K562 (cell line): ENCODE data around the gene UTP11. TPM values are rescaled to one million over a fixed set of nuclear protein-coding genes. Genes with fewer than 3 reads are reported as not detected.
A peak's percentile ranks its signal among the peaks of the same experiment; 100 is the strongest.

ENCODE experiments used
- CHAMP1 ChIP-seq: fragments of 450-650 bp; IDR thresholded peaks from 2 replicates; pipeline ENCODE4 v1.6.1; 2016; ENCODE audit warnings: mild to moderate bottlenecking
- EP300 ChIP-seq: IDR thresholded peaks from 2 replicates; pipeline ENCODE4 v1.6.1; 2012; ENCODE audit warnings: low read length, improper control_type of control experiment
- ETS2 ChIP-seq: IDR thresholded peaks from 2 replicates; pipeline ENCODE4 v1.6.1; 2016; ENCODE audit warnings: borderline replicate concordance, missing genetic modification characterization, mild to moderate bottlenecking, moderate library complexity, missing compliant biosample characterization; ENCODE audit not compliant: poor library complexity, severe bottlenecking
- HMGXB4 ChIP-seq: sonication (generic); formaldehyde crosslinking; IDR thresholded peaks from 2 replicates; pipeline ENCODE4 v1.8.1; 2023; ENCODE audit warnings: mild to moderate bottlenecking, missing genetic modification reagents
- KAT2B ChIP-seq: IDR thresholded peaks from one replicate; pipeline ENCODE4 v1.6.1; 2012; ENCODE audit warnings: low read depth, mild to moderate bottlenecking, control low read depth, inconsistent platforms, low read length, moderate library complexity
- MAFF ChIP-seq: IDR thresholded peaks from 2 replicates; pipeline ENCODE4 v1.6.1; 2012; ENCODE audit warnings: low read length, improper control_type of control experiment
- POLR2H ChIP-seq: IDR thresholded peaks from 2 replicates; pipeline ENCODE4 v1.6.1; 2016; ENCODE audit warnings: missing genetic modification characterization, low read depth, mild to moderate bottlenecking, control low read depth, missing compliant biosample characterization, moderate library complexity
- RBM34 ChIP-seq: fragments of 200-400 bp; formaldehyde crosslinking; IDR thresholded peaks from 2 replicates; pipeline ENCODE4 v1.6.1; 2018; ENCODE audit warnings: low read length, borderline replicate concordance; ENCODE audit not compliant: insufficient read depth
- SRF ChIP-seq, 2 experiments: fragments of 250-450, 450-650 bp in 1 of 2; sonication (Bioruptor Pico) in 1 of 2; sonication (generic) in 1 of 2; formaldehyde crosslinking; IDR thresholded peaks; 2 replicates each; pipeline versions ENCODE4 v1.5.0 to v1.5.1; 2020 to 2022; ENCODE audit warnings: mild to moderate bottlenecking in 1 of 2, missing genetic modification reagents in 1 of 2
- XRCC4 ChIP-seq: IDR thresholded peaks from one replicate; pipeline ENCODE4 v1.6.1; 2011; ENCODE audit not compliant: insufficient read depth, insufficient read length; ENCODE audit errors: extremely low read depth
- ZEB2 ChIP-seq: fragments of 450-650 bp; IDR thresholded peaks from 2 replicates; pipeline ENCODE4 v1.6.1; 2016
- ZNF174 ChIP-seq: fragments of 250-450 bp; sonication (Bioruptor Pico); IDR thresholded peaks from 2 replicates; pipeline ENCODE4 v1.4.0; 2020; ENCODE audit warnings: mild to moderate bottlenecking
- ZNF239 ChIP-seq: fragments of 250-450 bp; sonication (Bioruptor Pico); IDR thresholded peaks from 2 replicates; pipeline ENCODE4 v1.4.0; 2020; ENCODE audit warnings: mild to moderate bottlenecking
- ZNF444 ChIP-seq: fragments of 250-450 bp; sonication (Bioruptor Pico); IDR thresholded peaks from 2 replicates; pipeline ENCODE4 v1.4.0; 2020; ENCODE audit warnings: mild to moderate bottlenecking, moderate library complexity
- polyA plus RNA-seq, 8 experiments: library from polyadenylated mRNA; depleted of rRNA in 4 of 8; stranded (reverse) in 5 of 8; unstranded in 3 of 8; fragments of >200 nt; fragmentation: Nextera tagmentation in 2 of 8; fragmentation: Illumina TruSeq in 1 of 8; extraction: Ambion mirVana in 2 of 8; extraction: Trizol in 1 of 8; gene quantifications; 2 replicates each; pipeline versions ENCODE4 v1.2.1 to v1.2.3, GENCODE V29; 2011 to 2014; ENCODE audit warnings: inconsistent platforms in 1 of 8, missing spikeins in 1 of 8
- total RNA-seq, 7 experiments: library from RNA; depleted of rRNA in 6 of 7; stranded (reverse); fragments of >200 nt in 6 of 7; fragmentation: Illumina TruSeq in 2 of 7; extraction: Trizol in 2 of 7; gene quantifications; 2 replicates each; pipeline versions ENCODE4 v1.2.1 to v1.2.3, GENCODE V29; 2011 to 2021; ENCODE audit warnings: low replicate concordance in 1 of 7
- TF ChIP-seq, protein P1 (sequence below), 2 experiments: fragments of 450-650 bp; IDR thresholded peaks; 2 replicates each; pipeline ENCODE4 v1.6.1; 2018; ENCODE audit warnings: mild to moderate bottlenecking in 2 of 2, low read depth in 1 of 2; ENCODE audit not compliant: partially characterized antibody in 2 of 2
- TF ChIP-seq, protein P2 (sequence below): sonication (generic); formaldehyde crosslinking; IDR thresholded peaks from 2 replicates; pipeline ENCODE4 v1.8.0; 2022; ENCODE audit warnings: mild to moderate bottlenecking, missing genetic modification reagents

The UTP11 gene
- total and polyA plus RNA-seq, 9 of the 15 experiments (the other 6 are each of a cell fraction or from before 2014, with no cell fraction given) = 91.1 to 378 (median 221) TPM

DNA sequence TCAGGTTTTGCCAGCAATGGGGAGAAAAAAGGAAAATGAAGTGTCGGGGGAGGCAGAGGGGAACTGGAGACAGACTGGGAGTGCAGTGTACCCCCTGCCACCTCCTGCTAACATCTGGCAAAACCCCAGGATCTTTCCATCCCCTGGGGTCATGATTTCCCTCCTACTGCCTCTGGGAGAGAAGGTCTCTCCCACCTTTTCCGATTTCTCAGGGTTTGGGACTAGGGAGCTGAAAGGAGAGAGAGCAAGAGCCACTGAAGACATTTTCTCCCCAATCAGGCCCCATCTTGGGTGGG lies 12.4 kb upstream of the UTP11 start (continued):
- TF ChIP-seq, protein P1, sequence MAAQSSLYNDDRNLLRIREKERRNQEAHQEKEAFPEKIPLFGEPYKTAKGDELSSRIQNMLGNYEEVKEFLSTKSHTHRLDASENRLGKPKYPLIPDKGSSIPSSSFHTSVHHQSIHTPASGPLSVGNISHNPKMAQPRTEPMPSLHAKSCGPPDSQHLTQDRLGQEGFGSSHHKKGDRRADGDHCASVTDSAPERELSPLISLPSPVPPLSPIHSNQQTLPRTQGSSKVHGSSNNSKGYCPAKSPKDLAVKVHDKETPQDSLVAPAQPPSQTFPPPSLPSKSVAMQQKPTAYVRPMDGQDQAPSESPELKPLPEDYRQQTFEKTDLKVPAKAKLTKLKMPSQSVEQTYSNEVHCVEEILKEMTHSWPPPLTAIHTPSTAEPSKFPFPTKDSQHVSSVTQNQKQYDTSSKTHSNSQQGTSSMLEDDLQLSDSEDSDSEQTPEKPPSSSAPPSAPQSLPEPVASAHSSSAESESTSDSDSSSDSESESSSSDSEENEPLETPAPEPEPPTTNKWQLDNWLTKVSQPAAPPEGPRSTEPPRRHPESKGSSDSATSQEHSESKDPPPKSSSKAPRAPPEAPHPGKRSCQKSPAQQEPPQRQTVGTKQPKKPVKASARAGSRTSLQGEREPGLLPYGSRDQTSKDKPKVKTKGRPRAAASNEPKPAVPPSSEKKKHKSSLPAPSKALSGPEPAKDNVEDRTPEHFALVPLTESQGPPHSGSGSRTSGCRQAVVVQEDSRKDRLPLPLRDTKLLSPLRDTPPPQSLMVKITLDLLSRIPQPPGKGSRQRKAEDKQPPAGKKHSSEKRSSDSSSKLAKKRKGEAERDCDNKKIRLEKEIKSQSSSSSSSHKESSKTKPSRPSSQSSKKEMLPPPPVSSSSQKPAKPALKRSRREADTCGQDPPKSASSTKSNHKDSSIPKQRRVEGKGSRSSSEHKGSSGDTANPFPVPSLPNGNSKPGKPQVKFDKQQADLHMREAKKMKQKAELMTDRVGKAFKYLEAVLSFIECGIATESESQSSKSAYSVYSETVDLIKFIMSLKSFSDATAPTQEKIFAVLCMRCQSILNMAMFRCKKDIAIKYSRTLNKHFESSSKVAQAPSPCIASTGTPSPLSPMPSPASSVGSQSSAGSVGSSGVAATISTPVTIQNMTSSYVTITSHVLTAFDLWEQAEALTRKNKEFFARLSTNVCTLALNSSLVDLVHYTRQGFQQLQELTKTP (IDR thresholded peaks at IDR 0.05; ENCODE audit: low read depth in 1 of 2, partially characterized antibody in 2 of 2) = no peak
- TF ChIP-seq MAFF = no peak
- TF ChIP-seq ZNF444 = no peak
- TF ChIP-seq POLR2H = no peak
- no peak for TF ChIP-seq RBM34
- 0 out of 4 replicates have a peak, but pooled peaks of 1 of the 2 experiments have one; percentile 1 for TF ChIP-seq SRF (CRISPR knock-in tag; IDR thresholded peaks at IDR 0.05)
- TF ChIP-seq, protein P2, sequence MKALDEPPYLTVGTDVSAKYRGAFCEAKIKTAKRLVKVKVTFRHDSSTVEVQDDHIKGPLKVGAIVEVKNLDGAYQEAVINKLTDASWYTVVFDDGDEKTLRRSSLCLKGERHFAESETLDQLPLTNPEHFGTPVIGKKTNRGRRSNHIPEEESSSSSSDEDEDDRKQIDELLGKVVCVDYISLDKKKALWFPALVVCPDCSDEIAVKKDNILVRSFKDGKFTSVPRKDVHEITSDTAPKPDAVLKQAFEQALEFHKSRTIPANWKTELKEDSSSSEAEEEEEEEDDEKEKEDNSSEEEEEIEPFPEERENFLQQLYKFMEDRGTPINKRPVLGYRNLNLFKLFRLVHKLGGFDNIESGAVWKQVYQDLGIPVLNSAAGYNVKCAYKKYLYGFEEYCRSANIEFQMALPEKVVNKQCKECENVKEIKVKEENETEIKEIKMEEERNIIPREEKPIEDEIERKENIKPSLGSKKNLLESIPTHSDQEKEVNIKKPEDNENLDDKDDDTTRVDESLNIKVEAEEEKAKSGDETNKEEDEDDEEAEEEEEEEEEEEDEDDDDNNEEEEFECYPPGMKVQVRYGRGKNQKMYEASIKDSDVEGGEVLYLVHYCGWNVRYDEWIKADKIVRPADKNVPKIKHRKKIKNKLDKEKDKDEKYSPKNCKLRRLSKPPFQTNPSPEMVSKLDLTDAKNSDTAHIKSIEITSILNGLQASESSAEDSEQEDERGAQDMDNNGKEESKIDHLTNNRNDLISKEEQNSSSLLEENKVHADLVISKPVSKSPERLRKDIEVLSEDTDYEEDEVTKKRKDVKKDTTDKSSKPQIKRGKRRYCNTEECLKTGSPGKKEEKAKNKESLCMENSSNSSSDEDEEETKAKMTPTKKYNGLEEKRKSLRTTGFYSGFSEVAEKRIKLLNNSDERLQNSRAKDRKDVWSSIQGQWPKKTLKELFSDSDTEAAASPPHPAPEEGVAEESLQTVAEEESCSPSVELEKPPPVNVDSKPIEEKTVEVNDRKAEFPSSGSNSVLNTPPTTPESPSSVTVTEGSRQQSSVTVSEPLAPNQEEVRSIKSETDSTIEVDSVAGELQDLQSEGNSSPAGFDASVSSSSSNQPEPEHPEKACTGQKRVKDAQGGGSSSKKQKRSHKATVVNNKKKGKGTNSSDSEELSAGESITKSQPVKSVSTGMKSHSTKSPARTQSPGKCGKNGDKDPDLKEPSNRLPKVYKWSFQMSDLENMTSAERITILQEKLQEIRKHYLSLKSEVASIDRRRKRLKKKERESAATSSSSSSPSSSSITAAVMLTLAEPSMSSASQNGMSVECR = peak; percentile 69; the same call in 1 of the 2 replicates
- no peak for TF ChIP-seq KAT2B
- TF ChIP-seq CHAMP1 = no peak
- TF ChIP-seq ZEB2 = no peak
- no peak for TF ChIP-seq ZNF239 (CRISPR knock-in tag)
- no peak for TF ChIP-seq ZNF174 (CRISPR knock-in tag)
- no peak for TF ChIP-seq XRCC4
- no peak for TF ChIP-seq HMGXB4 (CRISPR knock-in tag)
- TF ChIP-seq EP300 = no peak
- no peak for TF ChIP-seq ETS2
